ENCODE results near the gene MYO1B.

DNA sequence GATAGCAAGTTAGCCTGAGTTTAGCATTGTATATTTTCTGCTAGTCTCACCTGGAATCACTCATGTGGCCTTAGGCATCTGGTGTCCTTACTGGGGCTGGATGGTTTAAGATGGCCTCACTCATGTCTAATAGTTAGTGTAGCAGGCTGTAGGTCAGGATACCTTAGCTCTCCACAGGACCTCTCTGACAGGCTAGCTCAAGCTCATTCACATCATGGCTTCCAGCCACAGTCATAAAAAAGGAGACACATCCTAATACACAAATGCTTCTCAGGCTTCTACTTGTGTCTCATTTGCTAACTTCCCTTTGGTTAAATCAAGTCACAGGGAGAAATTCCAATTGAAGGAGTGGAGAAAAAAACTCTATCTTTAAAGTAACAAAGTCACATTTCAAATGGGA, 47.7 kb downstream of the MYO1B start:
- TF ChIP-seq, protein P1, sequence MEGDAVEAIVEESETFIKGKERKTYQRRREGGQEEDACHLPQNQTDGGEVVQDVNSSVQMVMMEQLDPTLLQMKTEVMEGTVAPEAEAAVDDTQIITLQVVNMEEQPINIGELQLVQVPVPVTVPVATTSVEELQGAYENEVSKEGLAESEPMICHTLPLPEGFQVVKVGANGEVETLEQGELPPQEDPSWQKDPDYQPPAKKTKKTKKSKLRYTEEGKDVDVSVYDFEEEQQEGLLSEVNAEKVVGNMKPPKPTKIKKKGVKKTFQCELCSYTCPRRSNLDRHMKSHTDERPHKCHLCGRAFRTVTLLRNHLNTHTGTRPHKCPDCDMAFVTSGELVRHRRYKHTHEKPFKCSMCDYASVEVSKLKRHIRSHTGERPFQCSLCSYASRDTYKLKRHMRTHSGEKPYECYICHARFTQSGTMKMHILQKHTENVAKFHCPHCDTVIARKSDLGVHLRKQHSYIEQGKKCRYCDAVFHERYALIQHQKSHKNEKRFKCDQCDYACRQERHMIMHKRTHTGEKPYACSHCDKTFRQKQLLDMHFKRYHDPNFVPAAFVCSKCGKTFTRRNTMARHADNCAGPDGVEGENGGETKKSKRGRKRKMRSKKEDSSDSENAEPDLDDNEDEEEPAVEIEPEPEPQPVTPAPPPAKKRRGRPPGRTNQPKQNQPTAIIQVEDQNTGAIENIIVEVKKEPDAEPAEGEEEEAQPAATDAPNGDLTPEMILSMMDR (optimal IDR thresholded peaks at IDR 0.05 in 1 of 3, IDR thresholded peaks at IDR 0.05 in 1 of 3, conservative IDR thresholded peaks at IDR 0.05 in 1 of 3; ENCODE audit: extremely low read depth in 1 of 3, insufficient read depth in 2 of 3, low read length in 3 of 3): no peak
- TF ChIP-seq EZH2 (IDR thresholded peaks at IDR 0.05; ENCODE audit: low read length): no peak
